Measurements from ENCODE around the gene KCNIP1.

- TF ChIP-seq CTCF (IDR thresholded peaks at IDR 0.05) (no peak), POLR2A (IDR thresholded peaks at IDR 0.05) (no peak)
Measured at GRCh38 chr5:170753311-170753710, 249.5 kb downstream of the KCNIP1 start.

All from body of pancreas (tissue), 4 donors.